NCI-H460 (cell line): ENCODE data around the gene ANKRD33B. TPM values are rescaled to one million over a fixed set of nuclear protein-coding genes. Genes with fewer than 3 reads are reported as not detected.
"Not testable (repeated sequence)": the region's sequence is repeated elsewhere in the genome, so short reads cannot be mapped to it uniquely, and the experiment has no call there.

ENCODE experiments used
- DNase-seq: peaks from one replicate; pipeline ENCODE4 v3.0.0-alpha.2; 2016; ENCODE audit warnings: low read depth; ENCODE audit errors: extremely low read depth
- total RNA-seq: library from RNA; depleted of rRNA; stranded (reverse); fragments of >200 nt; shearing (Covaris generic); gene quantifications from 2 replicates; pipeline ENCODE4 v1.2.3, GENCODE V29; 2014

ANKRD33B gene
- total RNA-seq, 1 experiment from 2014 or later: 8.4 TPM

DNA sequence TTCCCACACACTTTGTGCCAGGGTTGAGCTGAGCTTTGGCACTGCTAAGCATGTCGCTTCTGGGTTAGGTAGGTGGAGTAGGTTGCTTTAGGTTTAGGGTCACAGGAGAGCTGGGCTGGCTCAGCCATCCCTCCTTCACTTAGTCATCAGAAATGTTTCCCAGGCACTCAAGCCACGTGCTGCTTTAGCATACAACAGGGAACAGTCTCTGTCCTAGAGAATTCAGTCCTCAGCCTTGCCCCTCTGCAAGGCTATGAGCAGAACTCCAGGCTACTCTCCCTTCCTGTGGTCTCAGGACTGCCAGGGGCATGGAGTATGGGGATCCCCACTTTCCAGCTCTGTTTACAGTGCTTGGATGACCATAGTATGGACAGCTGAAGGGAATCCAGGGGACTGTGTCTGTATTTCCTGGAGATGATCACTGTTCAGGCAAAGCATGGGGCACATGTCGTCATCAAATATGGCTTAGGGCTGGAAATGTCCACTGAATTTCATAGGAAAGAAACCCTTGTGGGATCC is 7.5 kb upstream of the ANKRD33B start:
- DNase-seq: no peak

- DNase-seq: no peak
Measured at GRCh38 chr5:10556893-10557746, 6.8 kb upstream of the ANKRD33B start.

- no peak for DNase-seq
Measured at GRCh38 chr5:10559151-10559550, 4.7 kb upstream of the ANKRD33B start.

DNA sequence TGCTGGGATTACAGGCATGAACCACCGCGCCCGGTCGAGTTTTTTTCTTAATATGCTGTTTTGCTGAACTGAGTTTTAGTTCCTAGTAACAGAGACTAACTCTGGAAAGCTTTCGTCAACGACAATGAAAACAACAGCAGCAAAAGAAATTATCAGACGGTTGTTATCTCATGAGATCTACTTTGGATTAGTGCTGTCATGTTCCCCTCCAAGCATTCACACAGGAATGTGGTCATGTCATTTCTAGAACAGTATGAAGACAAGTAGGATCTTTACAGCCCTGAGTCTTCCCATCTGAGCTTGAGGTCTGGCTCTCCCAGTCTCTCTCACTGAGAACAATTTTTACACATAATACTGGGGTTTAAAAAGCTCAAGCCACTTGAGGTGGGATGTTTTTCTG is 4.0 kb upstream of the ANKRD33B start:
- DNase-seq: no peak

DNA sequence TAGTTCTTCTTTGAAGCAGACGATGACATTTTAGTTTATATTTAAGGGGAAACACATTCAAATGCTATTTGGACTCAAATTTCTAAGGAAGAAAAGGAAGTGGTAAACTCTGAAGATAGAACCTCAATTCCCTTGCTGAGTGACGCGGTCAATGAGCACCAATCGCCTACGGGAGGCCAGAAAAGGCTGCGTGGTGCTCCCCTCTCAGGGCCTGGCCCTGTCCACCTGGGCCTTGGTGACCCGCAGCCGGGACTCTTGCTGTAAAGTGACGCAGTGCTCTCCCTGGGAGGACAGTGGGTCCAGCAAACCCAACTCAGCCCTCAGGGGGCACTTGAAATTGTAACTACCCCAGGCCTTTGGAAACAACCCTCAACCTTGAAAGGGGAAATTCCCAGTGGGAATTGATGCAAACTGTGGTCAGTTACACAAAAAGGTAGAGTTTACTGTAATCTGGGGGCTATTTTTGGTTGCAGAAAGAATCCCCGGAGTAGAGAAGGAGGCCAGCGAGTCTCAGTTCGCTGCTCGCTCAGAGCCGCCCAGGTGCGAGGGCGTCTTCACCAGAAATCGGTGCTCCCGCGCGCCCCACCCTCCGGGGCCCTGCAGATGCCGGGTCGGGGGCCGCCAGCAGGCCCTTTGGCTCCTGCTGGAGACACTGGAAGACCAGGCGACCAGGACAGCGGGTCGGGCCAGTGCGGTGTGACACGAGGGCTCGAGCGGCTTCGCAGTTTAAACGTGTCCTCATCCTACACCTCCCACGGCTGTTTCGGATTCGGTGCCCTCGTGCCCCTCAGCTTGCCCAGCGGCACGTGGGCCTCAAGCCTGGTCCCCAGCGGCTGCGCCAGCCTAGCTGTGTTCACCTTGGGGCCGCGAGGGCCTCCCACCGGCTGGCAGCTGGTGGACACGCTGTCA is 1.4 kb upstream of the ANKRD33B start:
- no peak for DNase-seq

DNA sequence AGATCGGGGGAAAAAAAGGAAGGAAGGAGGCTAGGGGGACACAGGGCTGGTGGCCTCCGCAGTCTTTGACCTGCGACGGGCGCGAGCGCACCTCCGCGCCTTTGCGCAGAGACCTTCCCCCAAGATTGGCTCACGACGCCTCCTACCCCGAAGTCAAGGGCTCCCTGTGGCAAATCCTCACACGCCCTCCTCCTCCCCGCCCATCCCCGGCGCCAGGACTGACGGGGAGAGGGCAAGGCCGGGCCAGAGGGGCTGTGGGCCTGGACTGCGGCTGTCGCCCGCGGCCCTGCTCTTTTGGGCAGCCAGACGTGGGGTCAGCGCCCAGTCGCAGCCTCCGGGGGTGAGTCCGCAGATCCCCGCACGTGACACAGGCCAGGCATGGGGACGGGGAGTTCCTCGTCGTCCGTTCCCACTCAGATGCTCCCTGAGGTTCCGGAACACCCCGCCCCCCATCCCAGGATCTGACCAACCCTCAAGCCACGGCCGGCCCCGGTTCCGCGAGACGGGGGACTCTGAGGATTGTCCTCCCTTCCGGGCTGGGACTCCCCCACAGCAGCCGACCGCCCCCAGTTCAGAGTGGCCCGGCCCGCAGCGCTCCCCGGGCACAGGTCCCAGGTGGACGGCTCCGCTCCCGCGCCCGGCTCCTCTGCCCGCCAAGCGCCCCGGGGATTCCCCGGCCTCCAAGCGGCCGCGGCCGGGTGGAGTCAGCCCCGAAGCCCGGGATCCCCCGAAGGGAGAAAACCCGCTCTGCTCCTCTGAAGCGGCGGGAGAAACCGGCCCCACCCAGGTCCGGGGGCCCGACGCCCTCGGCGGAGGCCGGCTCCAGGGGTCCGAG is 543 bp upstream of the ANKRD33B start:
- DNase-seq: no peak

- DNase-seq: no peak
Measured at GRCh38 chr5:10564838-10565784, 1.2 kb downstream of the ANKRD33B start.

DNA sequence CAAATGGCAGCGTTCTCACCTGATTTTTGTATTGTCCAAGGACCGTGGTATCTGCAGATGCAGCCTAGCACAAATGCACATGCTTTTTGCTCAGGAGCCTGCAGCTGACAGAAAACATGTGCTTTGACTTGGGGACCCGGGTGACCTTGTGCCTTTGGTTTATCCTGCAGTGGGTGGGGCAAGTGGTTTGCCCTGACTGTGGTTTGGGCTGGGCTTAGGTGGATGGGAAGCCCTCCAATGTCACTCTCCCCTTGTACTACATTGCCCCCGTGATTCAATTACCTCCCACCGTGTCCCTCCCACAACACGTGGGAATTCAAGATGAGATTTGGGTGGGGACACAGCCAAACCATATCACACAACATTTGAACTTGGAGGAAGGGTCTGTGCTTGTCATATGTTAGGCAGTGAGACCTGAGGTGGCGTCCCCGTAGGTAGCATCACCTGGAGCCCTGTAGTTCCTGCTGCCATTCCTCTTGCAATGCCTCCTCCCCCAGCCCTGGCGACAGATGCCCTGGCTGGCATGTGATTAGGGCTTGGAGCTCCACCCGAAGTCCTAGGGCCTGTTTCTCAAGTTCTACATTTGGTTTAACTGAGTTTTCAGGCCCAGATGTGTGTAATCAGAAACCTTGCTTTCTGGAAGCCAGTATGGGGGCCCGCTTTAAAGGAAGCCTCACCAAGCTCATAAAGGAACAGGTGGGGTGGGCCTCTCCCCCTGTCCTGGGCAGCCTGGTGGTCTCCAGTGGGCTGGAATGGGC is 2.1 kb downstream of the ANKRD33B start:
- DNase-seq: no peak

DNA sequence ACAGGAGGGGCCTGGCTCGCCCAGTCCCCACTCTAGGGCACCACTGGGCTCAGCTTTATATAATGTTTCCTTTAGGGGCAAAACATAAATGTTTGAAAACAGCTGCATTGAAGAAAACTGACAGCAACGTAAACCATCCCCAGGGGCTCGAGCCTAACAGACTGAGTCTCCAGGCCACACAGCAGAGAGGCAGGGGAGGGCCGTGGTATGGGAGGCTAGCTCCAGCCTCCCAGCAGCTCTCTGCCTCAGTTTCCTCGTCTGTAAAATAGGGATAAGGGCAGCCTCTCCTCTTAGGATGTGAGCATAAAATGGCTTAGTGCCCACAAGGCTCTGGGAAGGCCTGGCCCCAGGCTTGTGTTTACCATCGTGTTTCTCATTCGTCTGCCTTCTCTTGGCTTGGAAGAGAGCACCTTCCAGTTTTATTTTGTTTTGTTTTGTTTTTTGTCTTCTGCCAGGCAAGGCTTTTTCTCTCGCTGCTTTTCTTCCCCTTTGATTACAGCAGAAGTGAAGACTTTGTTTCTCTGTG is 2.7 kb downstream of the ANKRD33B start:
- DNase-seq: no peak

DNA sequence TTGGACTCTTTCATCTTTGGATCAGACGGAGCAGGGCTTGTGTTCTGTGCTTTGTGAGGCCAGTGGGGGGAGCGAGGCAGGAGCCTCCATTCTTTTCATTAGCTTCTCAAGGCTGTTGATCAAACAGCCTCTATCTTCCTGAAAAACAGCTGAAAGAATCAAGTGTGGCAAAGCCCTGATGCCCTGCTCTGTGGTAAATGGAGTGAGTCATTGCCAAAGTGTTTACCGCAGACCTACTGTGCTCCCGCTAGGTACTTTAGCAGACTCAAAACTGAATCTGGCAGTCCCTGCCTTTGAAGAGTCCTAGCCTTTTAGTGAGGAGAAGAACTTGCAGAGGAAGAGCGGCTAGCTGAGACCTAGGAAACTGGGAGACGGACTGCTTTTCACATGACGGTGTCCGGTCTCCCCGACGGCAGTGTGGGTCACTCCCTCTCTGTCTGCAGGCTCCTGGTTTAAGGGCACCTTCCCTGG is 3.3 kb downstream of the ANKRD33B start:
- DNase-seq: no peak

DNA sequence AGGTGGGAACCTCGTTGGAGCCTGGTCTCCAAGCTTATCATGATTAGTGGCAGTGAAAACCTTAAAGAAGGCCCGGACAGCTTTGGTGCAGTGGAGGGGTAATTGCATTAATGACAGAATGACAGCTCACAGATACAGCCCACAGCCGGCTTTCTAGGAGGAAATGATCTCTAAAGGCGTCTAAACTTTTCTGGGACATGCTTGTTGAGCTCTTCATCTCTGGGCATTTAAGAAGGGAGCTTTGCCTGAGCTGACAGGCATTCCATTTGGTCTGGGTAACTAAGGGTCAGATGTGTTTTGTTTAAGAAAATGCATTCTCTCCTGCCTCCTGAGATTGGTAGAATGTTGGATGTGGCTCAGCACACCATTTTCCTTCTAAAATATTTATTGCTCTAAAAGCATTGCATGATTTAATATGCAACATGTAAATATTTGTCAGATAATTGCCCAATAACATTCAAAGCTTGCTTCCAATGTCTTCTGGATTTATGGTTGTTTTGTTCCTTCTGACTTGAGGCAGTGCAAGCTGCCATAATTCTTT is 4.0 kb downstream of the ANKRD33B start:
- DNase-seq: no peak

DNA sequence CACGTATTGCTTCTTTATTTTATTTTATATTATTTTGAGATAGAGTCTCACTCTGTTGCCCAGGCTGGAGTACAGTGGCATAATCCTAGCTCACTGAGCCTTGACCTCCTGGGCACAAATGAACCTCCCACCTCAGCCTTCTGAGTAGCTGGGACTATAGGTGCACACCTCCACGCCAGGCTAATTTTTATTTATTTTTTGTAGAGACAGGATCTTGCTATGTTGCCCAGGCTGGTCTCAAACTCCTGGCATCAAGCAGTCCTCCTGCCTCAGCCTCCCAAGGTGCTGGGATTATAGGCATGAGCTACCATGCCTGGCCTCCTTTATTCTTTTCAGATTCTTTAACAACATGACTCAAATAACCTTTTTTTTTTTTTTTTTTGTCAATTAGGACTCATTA is 6.7 kb downstream of the ANKRD33B start:
- DNase-seq: not testable (repeated sequence)

- DNase-seq: no peak
Measured at GRCh38 chr5:10572451-10572850, 8.6 kb downstream of the ANKRD33B start.

- no peak for DNase-seq
Measured at GRCh38 chr5:10573487-10574145, 9.7 kb downstream of the ANKRD33B start.

- DNase-seq: not testable (repeated sequence)
Measured at GRCh38 chr5:10574879-10575278, 11.0 kb downstream of the ANKRD33B start.

DNA sequence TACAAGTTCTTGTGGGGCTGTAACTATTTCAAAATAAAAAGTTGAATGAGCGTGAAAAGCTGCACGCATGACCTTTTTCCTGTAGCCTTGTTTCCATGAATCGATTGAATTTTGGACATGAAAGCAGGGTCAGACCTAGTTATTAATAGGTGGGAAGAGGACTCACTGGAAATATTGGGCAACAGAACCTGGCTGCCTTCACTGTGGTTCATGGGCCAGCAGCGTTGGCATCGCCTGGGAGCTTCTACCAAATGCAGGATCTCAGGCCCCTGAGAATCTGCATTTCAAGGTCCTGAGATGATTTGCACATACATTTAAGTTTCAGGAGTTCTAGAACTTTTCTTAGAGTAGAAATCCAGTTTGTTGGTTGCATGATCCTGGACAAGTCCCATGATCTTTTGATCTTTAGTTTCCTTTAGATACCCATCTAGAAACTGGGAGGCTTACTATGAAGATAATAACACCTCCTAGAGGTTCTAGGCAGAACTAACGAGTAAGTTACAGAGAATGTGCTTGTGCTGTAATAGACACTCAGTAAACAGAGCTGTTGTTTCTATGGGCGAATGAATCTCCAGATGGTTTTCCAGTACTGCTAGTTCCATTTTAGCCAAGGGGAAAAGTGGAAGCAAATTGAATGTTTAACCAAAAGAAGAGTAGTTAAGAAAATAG is 12.4 kb downstream of the ANKRD33B start:
- DNase-seq: no peak

GRCh38 chr5:10576790-10577189 is 12.9 kb downstream of the ANKRD33B start:
- DNase-seq: no peak
